SK-N-SH treated with all-trans-retinoic acid at 6 μM for 48 hours (cell line): ENCODE results near the gene ZFP36.

Experiments
- CREB5 ChIP-seq: fragments of 250-450 bp; sonication (Bioruptor Pico); IDR thresholded peaks from 2 replicates; pipeline ENCODE4 v1.5.1; 2020; ENCODE audit warnings: low read depth, mild to moderate bottlenecking, moderate library complexity
- ZC3H10 ChIP-seq: fragments of 250-450 bp; sonication (Bioruptor Pico); IDR thresholded peaks from 2 replicates; pipeline ENCODE4 v1.5.1; 2021; ENCODE audit warnings: mild to moderate bottlenecking, moderate library complexity

DNA sequence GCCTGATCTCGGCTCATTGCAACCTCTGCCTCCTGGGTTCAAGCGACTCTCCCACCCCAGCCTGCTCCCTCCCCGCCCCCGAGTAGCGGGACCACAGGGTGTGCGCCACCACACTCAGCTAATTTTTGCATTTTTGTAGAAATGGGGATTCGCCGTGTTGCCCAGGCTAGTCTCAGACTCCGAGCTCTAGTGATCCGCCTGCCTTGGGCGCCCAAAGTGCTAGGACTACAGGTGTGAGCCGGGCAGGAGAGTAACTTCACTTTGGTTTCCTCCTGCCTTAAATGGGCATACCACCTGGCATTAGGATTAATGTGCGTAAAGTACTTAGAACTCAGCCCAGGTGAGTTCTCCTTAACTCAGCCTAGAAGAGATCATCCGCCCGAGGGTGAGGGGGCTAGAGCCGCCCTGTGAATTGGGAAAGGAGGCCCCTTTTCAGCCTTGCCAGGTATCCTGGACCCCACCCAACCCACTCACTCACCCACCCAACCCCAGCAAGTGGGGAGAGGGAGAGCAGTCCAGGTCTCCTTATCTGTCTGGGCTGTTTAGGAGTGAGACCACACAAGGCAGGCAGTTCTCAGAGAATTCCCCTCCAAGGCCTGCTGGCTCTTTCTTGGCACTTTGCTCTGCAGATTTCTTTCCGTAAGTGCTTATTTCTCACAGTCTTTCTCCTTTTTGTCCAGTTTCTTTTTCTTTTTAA lies 1.2 kb upstream of the ZFP36 start:
- TF ChIP-seq ZC3H10 (CRISPR knock-in tag) (no peak), CREB5 (CRISPR knock-in tag) (no peak)
